ENCODE measurements around the gene MICOS13.
"Not testable (repeated sequence)": the region's sequence is repeated elsewhere in the genome, so short reads cannot be mapped to it uniquely, and the experiment has no call there.

MICOS13 gene

DNA sequence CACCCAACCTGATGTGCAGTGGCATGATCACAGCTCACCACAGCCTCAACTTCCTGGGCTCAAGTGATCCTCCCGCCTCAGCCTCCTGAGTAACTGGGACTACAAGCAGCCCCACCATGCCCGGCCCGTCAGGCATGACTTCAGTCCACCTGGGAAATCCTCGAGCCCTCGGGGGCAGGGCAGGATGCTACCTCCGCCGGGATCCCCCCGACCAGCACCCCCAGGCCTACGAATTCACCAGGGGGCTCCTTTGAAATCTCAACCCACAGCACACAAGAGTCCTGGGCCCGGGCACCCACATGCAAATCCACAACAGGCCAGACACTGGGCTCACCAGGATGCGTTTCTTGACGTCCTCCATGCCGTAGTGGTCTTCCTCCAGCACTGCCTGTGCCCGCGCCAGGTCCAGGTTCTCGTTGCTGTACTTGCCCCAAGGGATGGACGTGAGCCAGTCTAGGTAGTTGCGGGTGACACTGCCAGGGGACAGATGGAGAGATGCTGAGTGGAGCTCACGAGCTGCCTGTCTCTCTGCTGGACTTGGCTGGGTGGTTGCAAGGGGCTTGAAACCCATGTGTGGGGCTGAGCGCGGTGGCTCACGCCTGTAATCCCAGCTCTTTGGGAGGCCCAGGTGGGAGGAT is 20.3 kb upstream of the MICOS13 start:
- no peak for FAIRE-seq

DNA sequence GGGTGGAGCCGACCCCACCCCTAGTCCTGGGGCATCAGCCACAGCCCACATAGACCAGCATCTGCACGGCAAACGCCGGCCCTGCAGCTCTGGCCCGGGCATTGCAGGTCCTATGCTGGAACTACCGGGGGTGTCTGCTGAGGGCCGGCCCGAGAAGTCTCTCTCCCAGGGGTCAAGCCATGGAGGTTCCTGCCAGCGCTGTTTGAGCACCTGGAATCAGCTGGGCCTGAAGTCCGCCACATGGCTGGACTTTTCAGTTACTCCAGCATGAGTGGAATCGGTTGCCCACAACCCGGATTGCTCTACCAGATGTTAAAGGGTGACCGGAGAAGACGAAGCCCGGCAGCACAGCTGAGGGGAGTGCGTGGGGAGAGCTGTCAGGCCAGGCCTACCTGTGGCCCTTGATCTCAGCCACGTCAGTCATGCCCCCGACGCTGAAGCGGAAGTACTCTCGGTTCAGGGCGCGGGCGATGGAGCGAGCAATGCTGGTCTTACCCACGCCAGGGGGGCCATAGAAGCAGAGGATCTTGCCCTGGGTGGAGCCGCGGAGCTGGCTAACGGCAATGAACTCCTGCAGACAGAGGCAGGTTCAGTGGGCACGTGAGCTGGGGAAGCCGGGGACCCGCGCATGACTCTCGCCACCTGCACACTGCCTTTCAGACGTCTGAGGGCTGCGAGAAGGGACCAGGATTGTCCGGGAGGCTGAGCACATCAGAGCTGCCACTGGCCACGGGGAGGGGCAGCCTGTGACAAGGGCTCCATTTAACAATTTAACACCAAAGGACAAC is 18.5 kb upstream of the MICOS13 start:
- FAIRE-seq: no peak

DNA sequence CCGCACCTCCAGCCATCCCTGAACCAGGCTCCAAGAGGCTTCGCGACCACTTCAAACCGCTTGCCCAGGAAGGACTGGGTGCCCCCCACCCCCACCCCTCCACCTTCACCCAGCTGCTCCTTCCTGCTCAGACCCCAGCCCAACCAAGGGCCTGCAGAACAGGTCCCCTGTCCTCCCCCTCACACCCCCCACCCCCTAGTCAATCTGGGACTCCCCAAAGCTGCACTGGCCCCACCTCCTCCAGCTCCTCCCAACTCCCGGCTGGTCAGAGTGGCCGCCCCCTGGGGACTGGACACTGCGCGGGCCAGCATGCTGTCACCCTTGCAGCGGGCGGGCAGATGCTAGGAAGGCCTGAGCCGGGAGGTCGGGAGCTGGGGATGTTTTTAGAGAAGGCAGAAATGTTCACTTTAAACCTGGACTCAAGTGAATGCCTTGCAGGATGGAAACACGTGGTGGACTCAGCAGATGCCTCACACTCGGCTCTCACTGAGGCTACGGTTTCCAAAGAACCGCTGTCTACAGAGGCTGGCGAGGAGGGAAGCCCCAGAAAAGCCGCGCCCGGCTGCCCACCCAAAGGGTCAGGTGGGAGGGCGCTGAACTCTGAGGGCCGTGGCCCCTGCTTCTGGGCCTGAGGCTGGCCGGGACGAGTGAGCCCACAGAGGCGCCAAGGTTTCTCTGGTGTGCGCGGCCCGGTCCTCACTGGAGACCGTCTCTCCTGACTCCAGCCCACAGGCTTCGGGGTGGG is 17.7 kb upstream of the MICOS13 start:
- FAIRE-seq: no peak

DNA sequence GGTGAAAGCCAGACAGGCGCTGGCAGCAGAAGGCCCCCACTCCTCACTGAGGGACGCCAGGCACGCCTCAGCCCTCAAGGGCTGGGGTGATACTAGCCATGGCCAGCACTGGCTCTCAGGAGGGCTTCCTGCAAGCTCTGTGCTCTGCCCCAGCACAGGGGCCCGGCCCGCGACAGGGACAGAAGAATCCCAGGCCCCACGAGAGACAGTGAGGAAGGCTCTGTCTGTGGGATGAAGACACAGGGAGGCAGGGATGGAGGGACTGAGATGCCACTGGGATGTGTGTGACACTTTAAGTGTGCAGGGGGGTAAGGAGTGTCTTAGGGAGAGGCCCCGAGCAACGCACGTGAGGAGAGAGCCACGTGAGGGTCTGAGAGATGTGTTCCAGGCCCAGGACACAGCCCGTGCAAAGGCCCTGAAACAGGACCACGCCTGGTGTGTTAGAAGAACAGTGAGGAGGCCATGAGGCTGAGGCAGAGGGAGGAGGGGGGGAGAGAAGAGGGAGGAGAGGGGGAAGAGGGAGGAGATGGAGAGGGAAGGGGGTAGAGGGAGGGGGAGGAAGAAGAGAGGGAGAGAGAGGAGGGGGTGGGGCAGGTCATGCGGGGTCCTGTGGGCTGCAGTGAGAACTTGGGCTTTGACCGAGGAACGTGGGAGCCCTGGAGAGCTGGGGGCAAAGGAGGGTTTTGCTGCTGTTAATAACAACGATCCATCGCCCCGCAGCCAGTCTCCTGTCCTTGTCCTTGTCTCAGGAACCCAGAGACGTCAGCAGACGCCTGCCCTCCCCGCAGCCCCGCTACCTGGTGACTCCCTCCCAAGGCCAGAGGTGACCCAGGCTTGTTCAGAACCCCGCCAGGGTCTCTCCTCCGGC is 16.9 kb upstream of the MICOS13 start:
- FAIRE-seq: no peak

DNA sequence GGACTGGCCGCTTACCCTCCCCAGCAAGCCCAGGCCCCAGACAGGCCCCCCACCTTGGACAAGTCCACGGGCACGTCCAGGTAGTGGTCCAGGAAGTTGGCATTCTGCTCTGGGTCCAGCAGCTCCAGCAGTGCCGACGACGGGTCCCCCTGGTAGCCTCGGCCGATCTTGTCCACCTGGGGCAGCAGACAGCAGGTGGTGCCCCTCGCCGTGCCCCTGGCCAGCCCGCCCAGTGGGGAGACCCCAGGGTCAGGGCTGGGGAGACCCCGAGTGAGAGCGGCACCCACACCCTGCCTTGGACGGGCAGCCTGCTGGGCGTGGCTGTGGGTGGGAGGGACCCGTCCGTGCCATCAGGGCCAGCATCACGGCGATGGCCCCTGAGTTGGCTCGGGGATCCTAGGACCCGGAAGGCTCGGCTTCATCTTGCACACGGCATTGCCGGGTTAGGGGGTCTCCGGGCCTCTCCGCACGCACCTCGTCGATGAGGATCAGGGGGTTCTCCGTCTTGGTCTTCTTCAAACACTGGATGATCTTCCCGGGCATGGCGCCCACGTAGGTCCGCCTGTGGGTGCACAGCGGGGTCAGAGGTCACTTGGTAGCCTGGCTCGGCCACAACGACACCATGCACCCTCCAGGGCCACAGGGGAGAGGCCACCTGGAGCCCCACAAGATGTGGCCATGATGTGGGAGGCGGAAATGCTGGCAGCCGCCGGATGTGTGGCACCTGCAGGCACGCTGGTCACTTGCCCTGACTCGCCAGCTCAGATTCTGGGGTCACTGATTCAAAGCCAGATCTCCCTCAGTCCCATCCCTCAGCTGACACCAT is 16.1 kb upstream of the MICOS13 start:
- FAIRE-seq: no peak

DNA sequence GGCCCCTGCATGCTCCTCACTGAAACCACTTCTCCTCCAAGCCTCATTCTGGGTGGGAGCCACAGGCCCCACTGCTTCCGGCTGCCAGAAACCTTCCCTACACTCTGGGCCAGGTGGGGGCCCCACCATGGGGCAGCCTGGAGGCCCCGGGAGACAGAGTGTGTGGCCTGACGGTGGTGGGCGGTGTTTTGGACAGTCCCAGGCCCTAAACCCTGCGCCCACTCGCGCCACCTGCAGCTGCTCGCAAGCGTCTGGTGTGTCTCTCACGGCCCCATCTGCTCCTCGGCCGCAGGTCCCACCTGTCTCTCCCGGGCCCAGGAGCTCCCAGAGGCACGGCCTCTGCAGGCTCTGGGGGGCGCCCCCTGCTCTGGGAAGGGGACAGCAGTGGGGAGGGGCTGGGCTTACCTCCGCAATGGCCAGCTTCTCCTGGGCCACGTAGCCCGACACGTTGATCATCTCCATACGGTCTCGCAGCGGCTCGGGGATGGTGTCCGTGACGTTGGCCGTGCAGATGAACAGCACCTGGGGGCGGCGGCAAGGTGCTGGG is 15.4 kb upstream of the MICOS13 start:
- FAIRE-seq: no peak

DNA sequence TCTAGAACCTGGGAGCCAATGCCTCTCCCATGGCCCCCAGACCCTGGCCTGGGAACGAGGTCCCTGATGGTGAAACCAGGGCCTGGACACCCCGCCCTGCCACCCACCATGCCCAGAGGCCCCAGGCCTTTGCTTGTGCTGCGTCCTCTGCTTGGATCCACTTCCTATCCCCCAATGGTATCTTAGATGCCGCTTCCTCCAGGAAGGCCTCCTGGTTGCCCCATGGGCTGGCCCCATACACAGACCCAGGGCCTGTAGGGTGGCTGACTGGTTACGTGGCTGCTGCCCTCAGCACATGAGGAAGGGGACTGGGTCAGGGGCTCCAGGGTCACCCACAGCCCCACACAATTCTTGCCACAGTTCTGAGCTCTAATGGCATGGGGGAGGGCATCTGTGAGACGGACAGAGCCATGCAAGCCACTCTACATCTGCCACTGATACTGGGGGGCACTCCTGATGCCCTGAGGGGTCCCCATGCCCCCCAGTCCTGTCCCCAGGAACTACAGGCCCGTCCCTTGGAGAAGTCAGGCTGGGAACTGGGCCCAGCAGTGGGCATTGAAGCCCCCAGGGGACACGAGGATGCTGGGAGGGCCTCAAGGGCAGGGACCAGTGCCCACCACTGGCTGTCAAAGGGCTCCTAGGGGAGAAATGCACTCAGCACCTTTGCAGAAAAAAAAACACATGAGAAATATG is 14.8 kb upstream of the MICOS13 start:
- no peak for FAIRE-seq

DNA sequence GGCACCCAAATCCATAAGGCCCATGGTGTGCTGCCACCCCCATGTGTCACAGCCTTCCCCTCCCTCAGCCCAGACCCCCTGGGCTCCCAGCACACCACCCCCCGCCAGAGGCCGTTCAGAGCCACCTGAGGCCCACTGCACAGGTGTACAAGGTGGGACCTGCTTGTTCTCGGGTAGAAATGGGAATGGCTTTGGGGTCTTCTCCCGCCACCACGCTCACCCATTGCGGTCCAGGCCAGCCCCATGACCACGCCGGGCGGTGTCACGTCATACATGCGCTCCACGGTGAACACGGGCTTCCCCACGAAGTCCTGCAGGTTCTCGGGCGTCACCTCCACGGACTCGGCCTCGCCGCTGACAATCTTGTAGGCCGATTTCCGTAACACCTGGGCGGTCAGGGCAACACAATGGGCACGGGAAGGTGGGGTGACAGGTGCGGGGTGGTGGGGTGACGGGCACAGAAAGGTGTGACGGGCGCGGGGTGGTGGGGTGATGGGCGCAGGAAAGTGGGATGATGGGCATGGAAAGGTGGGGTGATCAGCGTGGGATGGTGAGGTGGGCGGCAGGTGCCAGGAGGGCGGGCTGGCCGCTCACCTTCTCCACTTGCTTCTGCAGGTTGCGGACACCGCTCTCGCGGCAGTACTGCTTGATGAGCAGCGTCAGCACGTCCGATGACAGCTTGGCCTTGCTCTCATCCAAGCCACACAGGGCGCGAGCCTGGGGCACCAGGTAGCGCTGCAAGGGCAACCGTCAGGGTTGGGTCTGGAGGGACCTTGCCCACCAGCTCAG is 14.0 kb upstream of the MICOS13 start:
- FAIRE-seq: no peak

DNA sequence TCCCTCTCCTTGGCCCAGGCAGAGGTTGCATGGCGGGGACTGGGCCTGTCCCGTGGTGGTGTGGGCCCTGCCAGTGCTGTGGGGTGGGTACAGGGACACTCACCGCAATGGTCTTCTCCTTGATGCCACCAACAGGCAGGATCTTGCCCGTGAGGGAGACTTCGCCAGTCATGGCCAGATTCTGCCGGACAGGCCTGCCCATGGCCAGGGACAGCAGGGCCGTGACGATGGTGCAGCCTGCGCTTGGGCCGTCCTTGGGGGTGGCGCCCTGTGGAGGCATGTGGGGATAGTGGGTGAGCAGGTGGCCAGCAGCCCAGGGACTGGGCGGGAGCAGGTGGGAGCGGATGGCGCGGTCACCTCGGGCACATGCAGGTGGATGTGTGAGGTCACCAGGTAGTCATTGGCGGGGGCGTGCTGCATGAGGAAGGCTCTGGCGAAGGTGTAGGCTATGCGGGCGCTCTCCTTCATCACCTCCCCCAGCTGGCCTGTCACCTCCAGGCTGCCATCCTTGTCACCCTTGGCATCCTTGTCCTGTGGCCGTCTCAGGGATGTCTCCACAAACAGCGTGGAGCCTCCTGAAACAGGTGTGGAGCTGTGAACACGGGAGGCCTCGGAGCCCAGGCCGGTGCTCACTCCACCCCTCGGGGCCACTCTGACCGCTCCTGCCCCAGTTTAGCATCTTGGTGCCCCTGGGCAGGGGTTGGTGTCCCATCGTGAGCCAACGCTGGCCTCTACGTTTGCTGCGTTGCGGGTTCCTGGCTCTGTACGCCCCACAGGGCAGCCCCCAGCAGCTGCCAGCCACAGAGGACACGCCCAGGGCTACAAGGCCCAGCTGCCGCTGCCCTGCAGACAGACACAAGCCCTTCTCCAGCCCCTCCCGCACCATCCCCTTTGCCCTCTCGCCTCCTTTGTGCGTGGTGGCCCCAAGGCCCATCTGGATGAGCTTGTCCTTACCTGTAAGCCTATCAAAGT is 13.2 kb upstream of the MICOS13 start:
- FAIRE-seq: no peak

DNA sequence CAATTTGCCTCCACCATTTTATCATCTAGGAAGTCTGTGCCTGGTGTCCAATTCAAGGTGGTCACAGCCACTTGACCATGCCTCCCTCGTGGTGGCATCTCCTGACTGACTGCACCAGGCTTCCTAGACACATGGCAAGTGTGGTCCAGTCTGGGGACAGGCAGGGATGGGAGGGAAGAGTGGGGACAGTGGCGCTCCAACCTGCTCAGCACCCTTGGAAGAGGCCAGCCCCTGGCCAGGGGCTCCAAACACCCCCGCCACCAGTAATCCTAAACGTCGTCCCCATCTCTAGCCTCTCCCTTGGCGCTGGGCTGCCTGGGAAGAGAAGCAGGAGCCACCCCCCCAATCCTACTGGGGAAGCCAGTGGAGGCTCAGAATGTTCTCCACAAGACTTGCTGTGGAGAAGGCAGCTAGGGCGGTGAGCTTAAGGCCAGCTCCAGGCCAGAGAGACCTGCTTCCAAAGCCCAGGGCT is 12.4 kb upstream of the MICOS13 start:
- no peak for FAIRE-seq

DNA sequence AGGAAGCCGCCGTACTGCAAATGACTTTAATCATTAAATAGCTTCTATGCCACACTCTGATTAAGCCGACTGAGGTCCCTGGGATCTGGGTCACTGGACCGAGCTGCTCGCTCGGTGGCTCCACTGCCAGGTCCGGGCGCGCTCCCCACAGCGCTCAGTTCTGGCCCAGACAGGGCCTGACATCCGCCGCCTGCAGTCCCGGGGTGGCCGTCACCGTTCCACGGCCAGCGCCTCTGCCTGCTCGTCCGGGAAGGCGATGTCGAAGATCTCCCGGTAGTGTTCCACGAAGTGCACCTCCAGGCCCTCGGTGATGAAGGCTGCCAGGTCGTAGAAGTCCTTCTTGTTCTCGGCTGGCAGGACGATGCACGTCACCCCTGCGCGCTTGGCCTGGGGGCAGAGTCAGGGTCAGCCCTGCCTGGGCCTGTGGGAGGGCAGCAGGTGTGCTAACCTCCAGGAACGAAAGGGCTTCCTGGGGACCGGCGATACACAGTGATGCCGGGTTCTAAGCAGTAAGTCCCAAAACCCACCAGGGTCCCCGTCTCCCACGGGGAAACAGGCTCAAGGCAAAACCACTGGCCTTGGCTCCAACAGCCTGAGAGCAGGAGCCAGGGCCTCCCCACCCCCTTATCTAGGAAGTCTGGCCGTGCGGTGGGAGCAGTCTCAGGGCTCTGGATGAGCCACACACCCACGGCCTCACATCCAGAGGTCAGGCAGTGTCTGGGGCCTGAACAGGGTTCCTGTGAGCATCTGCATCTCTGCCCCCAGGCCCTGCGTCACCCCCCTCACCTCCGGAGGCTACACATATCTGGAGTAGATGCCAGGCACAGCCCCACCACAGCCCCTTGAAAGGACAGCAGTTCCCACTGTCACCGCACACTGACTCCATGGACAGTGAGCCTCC is 11.8 kb upstream of the MICOS13 start:
- no peak for FAIRE-seq

DNA sequence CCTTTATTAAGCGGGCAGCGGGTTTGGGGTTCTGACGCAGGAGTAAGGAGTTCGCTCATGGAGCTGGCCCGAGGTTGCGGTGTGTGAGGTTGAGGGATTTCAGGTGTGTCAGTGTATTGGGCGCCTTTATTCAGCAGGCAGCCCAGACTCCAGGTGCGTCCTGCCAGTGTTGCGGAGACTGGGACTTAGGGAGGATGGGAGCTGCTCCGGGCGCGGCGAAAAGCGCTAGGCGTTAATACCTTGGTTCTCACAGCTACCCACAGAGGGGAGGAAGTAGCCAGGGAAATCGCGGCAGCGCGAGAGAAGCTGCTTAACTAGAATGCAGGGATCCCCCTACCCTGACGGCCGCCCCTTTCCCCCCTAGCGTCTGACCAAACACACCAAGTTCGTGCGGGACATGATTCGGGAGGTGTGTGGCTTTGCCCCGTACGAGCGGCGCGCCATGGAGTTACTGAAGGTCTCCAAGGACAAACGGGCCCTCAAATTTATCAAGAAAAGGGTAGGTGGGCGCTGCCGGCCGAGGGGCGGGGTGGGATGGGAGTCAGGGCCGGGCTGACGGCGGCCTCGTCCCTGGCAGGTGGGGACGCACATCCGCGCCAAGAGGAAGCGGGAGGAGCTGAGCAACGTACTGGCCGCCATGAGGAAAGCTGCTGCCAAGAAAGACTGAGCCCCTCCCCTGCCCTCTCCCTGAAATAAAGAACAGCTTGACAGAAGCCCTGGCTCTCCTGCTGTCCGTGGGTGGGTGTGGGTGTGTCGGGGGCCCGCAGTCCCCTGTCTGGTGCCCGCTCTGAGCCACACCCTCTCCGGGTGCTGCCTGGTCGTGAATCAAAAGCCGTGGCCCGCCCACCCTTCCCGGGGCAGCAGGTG is 10.9 kb upstream of the MICOS13 start:
- FAIRE-seq: no peak

DNA sequence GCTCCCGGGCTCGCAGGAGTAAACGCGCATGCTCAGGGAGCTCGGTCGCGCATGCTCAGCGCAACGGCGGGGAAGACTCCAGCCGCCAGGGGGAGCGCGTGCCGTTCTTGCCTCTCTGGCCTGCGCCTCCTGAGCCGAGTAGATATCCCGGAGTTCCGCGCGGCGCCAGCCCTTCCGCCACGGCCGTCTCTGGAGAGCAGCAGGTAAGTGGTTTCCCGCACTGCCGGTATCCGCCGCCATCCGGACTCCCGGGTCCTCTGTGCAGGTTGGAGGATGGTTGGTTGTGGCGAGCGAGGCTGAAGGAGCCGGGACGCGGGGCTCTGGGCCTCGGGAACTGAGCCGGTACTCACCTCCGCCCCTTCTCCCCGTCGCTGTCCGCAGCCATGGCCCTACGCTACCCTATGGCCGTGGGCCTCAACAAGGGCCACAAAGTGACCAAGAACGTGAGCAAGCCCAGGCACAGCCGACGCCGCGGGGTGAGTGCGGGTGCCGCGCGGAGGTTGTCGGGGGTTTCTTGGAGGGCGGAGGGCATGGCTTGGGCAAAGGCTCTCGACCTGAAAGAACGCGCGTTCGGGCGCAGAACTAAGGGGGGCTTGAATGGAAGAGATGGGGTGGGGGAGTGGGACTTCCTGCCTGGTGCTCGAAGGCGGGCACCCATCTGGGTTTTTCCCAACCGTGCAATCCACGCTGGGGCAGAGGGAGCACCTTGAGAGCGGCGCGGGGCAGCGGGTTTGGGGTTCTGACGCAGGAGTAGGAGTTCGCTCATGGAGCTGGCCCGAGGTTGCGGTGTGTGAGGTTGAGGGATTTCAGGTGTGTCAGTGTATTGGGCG is 10.0 kb upstream of the MICOS13 start, which contains the start of gene RPL36:
TSS of gene RPL36 (plus strand) at position 171 of the 830 bp plus-strand sequence. CDS start at position 384, 213 bp downstream.
- FAIRE-seq: peak; percentile 31

DNA sequence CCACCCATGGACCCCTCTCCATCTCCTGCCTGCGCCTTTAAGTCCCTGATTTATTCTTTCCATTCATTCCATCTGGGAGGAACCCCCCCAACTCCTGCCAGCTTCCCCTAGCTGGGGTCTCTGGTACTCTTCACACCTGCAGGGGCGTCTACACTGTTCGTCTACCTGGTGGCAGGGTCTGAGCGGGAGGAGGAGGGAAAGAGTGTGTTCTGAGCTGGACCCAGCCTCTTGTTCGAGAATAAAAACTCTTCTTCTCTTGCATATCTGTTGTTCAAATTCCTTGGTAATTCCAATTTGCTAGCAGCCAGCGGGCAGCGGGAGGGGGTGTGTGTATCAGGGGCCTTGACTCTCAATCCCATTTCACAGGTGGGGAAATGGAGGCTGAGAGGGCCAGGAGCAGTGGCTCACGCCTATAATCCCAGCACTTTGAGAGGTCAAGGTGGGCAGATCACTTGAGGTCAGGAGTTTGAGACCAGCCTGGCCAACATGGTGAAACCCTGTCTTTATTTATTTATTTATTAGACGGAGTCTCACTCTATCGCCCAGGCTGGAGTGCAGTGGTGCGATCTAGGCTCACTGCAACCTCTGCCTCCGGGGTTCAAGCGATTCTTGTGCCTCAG is 8.1 kb upstream of the MICOS13 start:
- not testable (repeated sequence) for FAIRE-seq

Data from endometrium (tissue), 2 donors.